H1 (cell line): ENCODE measurements around the gene PPIF. TPM values are rescaled to one million over a fixed set of nuclear protein-coding genes. Genes with fewer than 3 reads are reported as not detected.

Experiments used
- CHD7 ChIP-seq: fragments of 300-600 bp; sonication (generic); IDR thresholded peaks from 2 replicates; pipeline ENCODE4 v1.7.1; 2012; ENCODE audit warnings: low read length, moderate library complexity, mild to moderate bottlenecking, inconsistent platforms; ENCODE audit not compliant: insufficient replicate concordance
- EGR1 ChIP-seq: IDR thresholded peaks from 2 replicates; pipeline ENCODE4 v1.6.1; 2011; ENCODE audit warnings: low read depth, low read length, borderline replicate concordance
- JUND ChIP-seq: IDR thresholded peaks from 2 replicates; pipeline ENCODE4 v1.6.1; 2011; ENCODE audit warnings: mild to moderate bottlenecking, improper control_type of control experiment, low read length
- SIRT6 ChIP-seq: IDR thresholded peaks from one replicate; pipeline ENCODE4 v1.7.1; 2012; ENCODE audit warnings: low read length, inconsistent platforms
- YY1 ChIP-seq: IDR thresholded peaks from 2 replicates; pipeline ENCODE4 v1.6.1; 2011; ENCODE audit warnings: low read depth, mild to moderate bottlenecking, low read length
- polyA plus RNA-seq, 7 experiments: library from polyadenylated mRNA; depleted of rRNA in 3 of 7; stranded (reverse) in 5 of 7; unstranded in 2 of 7; fragments of >200 nt in 5 of 7; fragments of 200-250 nt in 2 of 7; gene quantifications; 1 replicate in 5 of 7; 2 replicates in 1 of 7; 4 replicates in 1 of 7; pipeline versions ENCODE4 v1.2.1 to v1.2.3, GENCODE V29; 2011 to 2013; ENCODE audit warnings: missing spikeins in 2 of 7, mixed read lengths in 2 of 7
- total RNA-seq: library from RNA; stranded (reverse); fragmentation: NEBNext Ultra II Directional; extraction: Animal tissue kit (Norgen Biotek cat#: 25700); gene quantifications from 2 replicates; pipeline ENCODE4 v1.2.1, GENCODE V29; 2021

PPIF gene
- total and polyA plus RNA-seq, 2 of the 8 experiments (the other 6 are each of a cell fraction or from before 2014, with no cell fraction given) = 70.2 to 77.6 TPM

- TF ChIP-seq CHD7 (no peak), EGR1 (no peak), SIRT6 (no peak), YY1 (no peak), JUND (no peak)
- TF ChIP-seq, all 59 proteins: peak for 0
Observed at GRCh38 chr10:79306644-79307220, 40.5 kb upstream of the PPIF start (continued).
